PC-9 (cell line): ENCODE results near the gene CLPSL2. TPM values are rescaled to one million over a fixed set of nuclear protein-coding genes. Genes with fewer than 3 reads are reported as not detected.

Source experiments
- BruUV-seq: library from RNA; stranded (reverse); fragments of 400-500 nt; replicated peaks from 2 replicates; lab custom pipeline; 2021; lab: Mats Ljungman, UMichigan
- CTCF ChIA-PET: fragments of 300-600 bp; sonication (Branson Sonifier 250); formaldehyde crosslinking; loops from one replicate; lab custom pipeline; 2022; ENCODE audit warnings: antibody characterized with exemption; lab: Charles Lee
- POLR2A ChIA-PET: fragments of 300-600 bp; sonication (Branson Sonifier 250); formaldehyde crosslinking; loops from one replicate; lab custom pipeline; 2022; ENCODE audit warnings: antibody characterized with exemption; ENCODE audit not compliant: unreplicated experiment; lab: Charles Lee
- DNase-seq, 2 experiments: peaks; one replicate each; pipeline versions ENCODE4 v3.0.0 to v3.0.0-alpha.2; 2015 to 2022; ENCODE audit warnings: mixed read lengths in 1 of 2
- H2AFZ ChIP-seq: fragments of 200-600 bp; sonication (generic); 2 replicates; pipeline ENCODE4 v1.8.1; 2017; ENCODE audit warnings: antibody characterized with exemption
- H3F3A ChIP-seq: fragments of 200-600 bp; sonication (generic); 2 replicates; pipeline ENCODE4 v1.8.1; 2017; ENCODE audit warnings: antibody characterized with exemption, mild to moderate bottlenecking, low read depth; ENCODE audit not compliant: insufficient read depth
- H3K27ac ChIP-seq: fragments of 200-600 bp; sonication (generic); 2 replicates; pipeline ENCODE4 v1.6.1; 2016; ENCODE audit warnings: mixed run types
- H3K27me3 ChIP-seq: fragments of 200-600 bp; sonication (generic); 2 replicates; pipeline ENCODE4 v1.6.1; 2016; ENCODE audit warnings: low read depth, mixed run types; ENCODE audit not compliant: insufficient read depth
- H3K36me3 ChIP-seq: fragments of 200-600 bp; sonication (generic); 2 replicates; pipeline ENCODE4 v1.6.1; 2016; ENCODE audit warnings: low read depth, mixed run types
- H3K4me1 ChIP-seq: fragments of 200-600 bp; sonication (generic); replicated peaks from 2 replicates; pipeline ENCODE4 v1.6.1; 2016; ENCODE audit warnings: mixed run types; ENCODE audit not compliant: insufficient read depth
- H3K4me2 ChIP-seq: fragments of 200-600 bp; sonication (generic); 2 replicates; pipeline ENCODE4 v1.6.1; 2017; ENCODE audit warnings: mixed run types
- H3K4me3 ChIP-seq: fragments of 200-600 bp; sonication (generic); 2 replicates; pipeline ENCODE4 v1.6.1; 2016; ENCODE audit warnings: mixed run types
- H3K79me2 ChIP-seq: fragments of 200-600 bp; sonication (generic); 2 replicates; pipeline ENCODE4 v1.6.1; 2017; ENCODE audit warnings: low read depth, mixed run types
- H3K9me2 ChIP-seq: fragments of 200-600 bp; sonication (generic); 2 replicates; pipeline ENCODE4 v1.8.1; 2017; ENCODE audit warnings: mild to moderate bottlenecking; ENCODE audit not compliant: insufficient read depth
- H3K9me3 ChIP-seq: fragments of 200-600 bp; sonication (generic); 2 replicates; pipeline ENCODE4 v1.8.1; 2016; ENCODE audit warnings: low read depth; ENCODE audit not compliant: insufficient read depth
- H4K20me1 ChIP-seq: fragments of 200-600 bp; sonication (generic); 2 replicates; pipeline ENCODE4 v1.8.1; 2017; ENCODE audit not compliant: insufficient read depth
- CTCF ChIP-seq: fragments of 200-600 bp; sonication (generic); conservative IDR thresholded peaks from 2 replicates; pipeline ENCODE4 v1.6.1; 2017; ENCODE audit warnings: mixed run types, antibody characterized with exemption, mild to moderate bottlenecking, moderate library complexity
- EZH2 ChIP-seq: fragments of 200-600 bp; sonication (generic); IDR thresholded peaks from 2 replicates; pipeline ENCODE4 v1.8.0; 2017; ENCODE audit warnings: antibody characterized with exemption, low read depth
- intact Hi-C: fragments of 100-400 bp; cut with micrococcal nuclease; formaldehyde crosslinking; loops from one replicate; pipeline ENCODE4 v1.10.0; 2022; ENCODE audit not compliant: unreplicated experiment
- total RNA-seq: library from RNA; stranded (reverse); gene quantifications from 2 replicates; pipeline ENCODE4 v1.2.3, GENCODE V29; 2021

CLPSL2 gene
- total RNA-seq, 1 experiment from 2014 or later, result 0.76 TPM

- Histone ChIP-seq H3K4me1 (peaks cover 22% of the 10 kb centered on the region), H3K79me2 (no peaks in the 10 kb centered on the region), H3K9me2 (no peaks in the 10 kb centered on the region), H3K9me3 (no peaks in the 10 kb centered on the region), H3K27me3 (peaks cover 4% of the 10 kb centered on the region; the same call in 1 of the 2 replicates), H4K20me1 (no peaks in the 10 kb centered on the region), H2AFZ (no peak overlapping the region), H3K4me2 (no peak overlapping the region), H3K4me3 (no peak overlapping the region), H3K36me3 (no peaks in the 10 kb centered on the region), H3F3A (peaks cover 10% of the 10 kb centered on the region; the same call in 1 of the 2 replicates), H3K27ac (no peak overlapping the region)
- ChIA-PET CTCF (no interaction called here), POLR2A (no interaction called here)
- no TSS peak for BruUV-seq
- TF ChIP-seq EZH2, result no peak
- no peak for TF ChIP-seq CTCF
- intact Hi-C loops, result no loop called here
- no peak for DNase-seq
Measured at GRCh38 chr6:35786810-35787209, 10.4 kb downstream of the CLPSL2 start.

GRCh38 chr6:35787266-35788218 is 11.1 kb downstream of the CLPSL2 start:
- no peak for TF ChIP-seq EZH2
- TF ChIP-seq CTCF, result no peak
- no peaks in the 10 kb centered on the region for H3K9me3 ChIP-seq
- no peak overlapping the region for H3K27ac ChIP-seq
- H3K4me1 ChIP-seq, result peaks cover 14% of the 10 kb centered on the region
- H2AFZ ChIP-seq, result no peak overlapping the region
- POLR2A ChIA-PET, result interaction anchor here (0.7 kb wide), 1 partner anchor 571 kb away, joined by 3 read pairs; no protein-coding TSS in a partner anchor
- intact Hi-C loops, result no loop called here
- CTCF ChIA-PET, result no interaction called here
- H3K9me2 ChIP-seq, result no peaks in the 10 kb centered on the region
- no peak overlapping the region for H3K4me3 ChIP-seq
- no peak for DNase-seq
- no peaks in the 10 kb centered on the region for H4K20me1 ChIP-seq
- H3K36me3 ChIP-seq, result no peaks in the 10 kb centered on the region
- no peaks in the 10 kb centered on the region for H3K79me2 ChIP-seq
- peaks cover 3% of the 10 kb centered on the region; the same call in 1 of the 2 replicates for H3F3A ChIP-seq
- H3K4me2 ChIP-seq, result no peak overlapping the region
- no TSS peak for BruUV-seq
- peaks cover 4% of the 10 kb centered on the region; the same call in 1 of the 2 replicates for H3K27me3 ChIP-seq

GRCh38 chr6:35788423-35788982 is 12.1 kb downstream of the CLPSL2 start:
- Histone ChIP-seq H3K36me3 (no peaks in the 10 kb centered on the region), H2AFZ (no peak overlapping the region; the same call in 1 of the 2 replicates), H3F3A (peaks cover 3% of the 10 kb centered on the region; the same call in 1 of the 2 replicates), H3K9me3 (no peaks in the 10 kb centered on the region), H3K27me3 (peaks cover 4% of the 10 kb centered on the region; the same call in 1 of the 2 replicates), H4K20me1 (no peaks in the 10 kb centered on the region), H3K9me2 (no peaks in the 10 kb centered on the region), H3K27ac (no peak overlapping the region), H3K79me2 (no peaks in the 10 kb centered on the region), H3K4me3 (no peak overlapping the region), H3K4me1 (peaks cover 9% of the 10 kb centered on the region; the same call in 1 of the 2 replicates), H3K4me2 (no peak overlapping the region)
- no peak for TF ChIP-seq EZH2
- TF ChIP-seq CTCF, result no peak
- ChIA-PET POLR2A (no interaction called here), CTCF (no interaction called here)
- no TSS peak for BruUV-seq
- DNase-seq, result no peak
- intact Hi-C loops, result no loop called here
